ENCODE data around the gene ILDR1.
"Not testable (repeated sequence)": the region's sequence is repeated elsewhere in the genome, so short reads cannot be mapped to it uniquely, and the experiment has no call there.

Gene ILDR1

GRCh38 chr3:122047773-122048172 lies 25.7 kb upstream of the ILDR1 start:
- H3K36me3 ChIP-seq (ENCODE audit: control insufficient read depth, insufficient read depth, low read length, severe bottlenecking); H3K9ac ChIP-seq (ENCODE audit: low read length): not testable (repeated sequence)

GRCh38 chr3:122047296-122047695 lies 25.2 kb upstream of the ILDR1 start:
- not testable (repeated sequence) for H3K9ac ChIP-seq (ENCODE audit: low read length); DNase-seq (ENCODE audit: low read depth); H3K9me3 ChIP-seq (ENCODE audit: control insufficient read depth, low read length)

More at GRCh38 chr3:122047773-122048172, 25.7 kb upstream of the ILDR1 start:
- DNase-seq (ENCODE audit: low read depth); H3K9me3 ChIP-seq (ENCODE audit: control insufficient read depth, low read length); H3K4me3 ChIP-seq (ENCODE audit: low read length); H3K4me1 ChIP-seq (ENCODE audit: control insufficient read depth, insufficient read depth, low read length); H3K27me3 ChIP-seq (replicated peaks; ENCODE audit: control insufficient read depth, insufficient read depth, low read length): not testable (repeated sequence)

DNA sequence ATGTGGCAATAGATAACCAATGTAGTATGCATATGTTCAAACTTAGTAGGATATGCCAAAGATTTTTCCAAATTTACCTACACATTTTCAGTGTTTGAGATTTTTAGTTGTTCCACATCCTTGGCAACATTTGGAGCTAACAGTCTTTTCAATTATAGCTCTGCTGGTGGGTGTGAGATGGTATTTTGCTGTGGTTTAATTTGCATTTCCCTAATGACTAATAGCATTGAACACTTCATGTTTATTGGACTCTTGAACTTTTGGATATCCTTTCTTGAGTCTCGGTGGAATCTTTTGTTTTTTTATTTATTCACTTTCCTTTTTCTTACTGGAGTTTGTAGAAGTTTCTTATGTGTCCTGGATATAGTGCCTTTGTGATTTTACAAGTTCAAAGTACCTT lies 11.0 kb upstream of the ILDR1 start:
- peaks cover 2% of the 10 kb centered on the region for H3K9me3 ChIP-seq (ENCODE audit: control insufficient read depth, low read length)
- H3K9ac ChIP-seq (ENCODE audit: low read length), result no peak overlapping the region
- no peaks in the 10 kb centered on the region for H3K27me3 ChIP-seq (replicated peaks; ENCODE audit: control insufficient read depth, insufficient read depth, low read length)
- H3K36me3 ChIP-seq (ENCODE audit: control insufficient read depth, insufficient read depth, low read length, severe bottlenecking), result no peaks in the 10 kb centered on the region
- H3K4me3 ChIP-seq (ENCODE audit: low read length), result no peak overlapping the region
- no peaks in the 10 kb centered on the region for H3K4me1 ChIP-seq (ENCODE audit: control insufficient read depth, insufficient read depth, low read length)
- no peak for DNase-seq (ENCODE audit: low read depth)

More at GRCh38 chr3:122047296-122047695, 25.2 kb upstream of the ILDR1 start:
- H3K27me3 ChIP-seq (replicated peaks; ENCODE audit: control insufficient read depth, insufficient read depth, low read length); H3K36me3 ChIP-seq (ENCODE audit: control insufficient read depth, insufficient read depth, low read length, severe bottlenecking); H3K4me3 ChIP-seq (ENCODE audit: low read length); H3K4me1 ChIP-seq (ENCODE audit: control insufficient read depth, insufficient read depth, low read length): not testable (repeated sequence)

- H3K36me3 ChIP-seq (ENCODE audit: control insufficient read depth, insufficient read depth, low read length, severe bottlenecking), result no peaks in the 10 kb centered on the region
- no peak overlapping the region for H3K9ac ChIP-seq (ENCODE audit: low read length)
- no peak overlapping the region for H3K4me3 ChIP-seq (ENCODE audit: low read length)
- no peaks in the 10 kb centered on the region for H3K27me3 ChIP-seq (replicated peaks; ENCODE audit: control insufficient read depth, insufficient read depth, low read length)
- DNase-seq (ENCODE audit: low read depth), result no peak
- H3K4me1 ChIP-seq (ENCODE audit: control insufficient read depth, insufficient read depth, low read length), result no peaks in the 10 kb centered on the region
- peaks cover 2% of the 10 kb centered on the region for H3K9me3 ChIP-seq (ENCODE audit: control insufficient read depth, low read length)
These were observed 10.5 kb upstream of the ILDR1 start for GRCh38 chr3:122032531-122032930.

GRCh38 chr3:122031123-122031468 lies 9.0 kb upstream of the ILDR1 start:
- Histone ChIP-seq H3K4me1 (ENCODE audit: control insufficient read depth, insufficient read depth, low read length) (no peaks in the 10 kb centered on the region), H3K9ac (ENCODE audit: low read length) (no peak overlapping the region), H3K4me3 (ENCODE audit: low read length) (no peak overlapping the region), H3K36me3 (ENCODE audit: control insufficient read depth, insufficient read depth, low read length, severe bottlenecking) (no peaks in the 10 kb centered on the region), H3K9me3 (ENCODE audit: control insufficient read depth, low read length) (no peaks in the 10 kb centered on the region), H3K27me3 (replicated peaks; ENCODE audit: control insufficient read depth, insufficient read depth, low read length) (no peaks in the 10 kb centered on the region)
- no peak for DNase-seq (ENCODE audit: low read depth)

DNA sequence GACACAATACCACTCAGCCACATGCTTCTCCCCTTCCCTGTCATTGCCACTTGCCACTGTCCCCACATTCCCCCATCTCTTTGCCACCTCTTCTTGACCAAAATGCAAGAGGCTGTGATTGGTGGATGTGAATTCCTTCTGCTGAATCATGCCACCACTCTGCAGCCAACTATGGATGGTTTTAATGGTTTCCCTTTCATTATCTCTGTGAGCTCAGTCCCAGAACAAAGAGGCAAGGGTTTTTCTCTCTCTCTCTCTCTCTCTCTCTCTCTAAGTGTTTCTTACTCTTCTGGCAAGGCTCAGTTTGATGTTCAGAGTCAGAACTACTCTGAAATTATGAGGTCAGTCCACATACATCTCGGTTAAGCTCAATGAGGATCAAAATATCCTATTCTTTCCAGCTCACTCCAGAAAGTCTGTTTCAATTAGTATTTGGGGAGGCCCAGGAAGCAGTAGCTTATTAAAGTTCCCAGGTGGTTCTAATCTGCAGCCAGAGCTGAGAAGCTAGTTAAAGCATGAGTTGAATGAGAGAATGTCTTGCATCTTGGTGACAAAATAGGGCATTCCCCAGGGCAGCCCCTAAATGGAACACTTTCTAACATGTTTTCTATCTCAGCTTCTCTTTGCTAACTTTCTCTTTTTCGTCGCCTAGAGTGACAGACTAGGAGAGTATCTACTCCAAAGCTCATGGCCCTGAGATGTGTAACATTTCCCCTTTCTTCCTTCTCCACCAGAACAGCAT lies 8.5 kb upstream of the ILDR1 start:
- Histone ChIP-seq H3K36me3 (ENCODE audit: control insufficient read depth, insufficient read depth, low read length, severe bottlenecking) (no peaks in the 10 kb centered on the region), H3K9me3 (ENCODE audit: control insufficient read depth, low read length) (no peaks in the 10 kb centered on the region), H3K4me1 (ENCODE audit: control insufficient read depth, insufficient read depth, low read length) (no peaks in the 10 kb centered on the region), H3K4me3 (ENCODE audit: low read length) (no peak overlapping the region), H3K27me3 (replicated peaks; ENCODE audit: control insufficient read depth, insufficient read depth, low read length) (no peaks in the 10 kb centered on the region), H3K9ac (ENCODE audit: low read length) (no peak overlapping the region)
- peak; percentile 0 for DNase-seq (ENCODE audit: low read depth)

GRCh38 chr3:122025296-122025695 lies 3.2 kb upstream of the ILDR1 start:
- H3K9me3 ChIP-seq (ENCODE audit: control insufficient read depth, low read length), result no peaks in the 10 kb centered on the region
- no peak overlapping the region for H3K4me3 ChIP-seq (ENCODE audit: low read length)
- H3K27me3 ChIP-seq (replicated peaks; ENCODE audit: control insufficient read depth, insufficient read depth, low read length), result peaks cover 14% of the 10 kb centered on the region
- no peaks in the 10 kb centered on the region for H3K4me1 ChIP-seq (ENCODE audit: control insufficient read depth, insufficient read depth, low read length)
- H3K9ac ChIP-seq (ENCODE audit: low read length), result no peak overlapping the region
- H3K36me3 ChIP-seq (ENCODE audit: control insufficient read depth, insufficient read depth, low read length, severe bottlenecking), result no peaks in the 10 kb centered on the region
- DNase-seq (ENCODE audit: low read depth), result no peak

- no peak for DNase-seq (ENCODE audit: low read depth)
These were observed 2.8 kb upstream of the ILDR1 start for GRCh38 chr3:122024800-122025199.

GRCh38 chr3:122023335-122023910 lies 1.4 kb upstream of the ILDR1 start:
- Histone ChIP-seq H3K4me1 (ENCODE audit: control insufficient read depth, insufficient read depth, low read length) (no peaks in the 10 kb centered on the region), H3K9me3 (ENCODE audit: control insufficient read depth, low read length) (no peaks in the 10 kb centered on the region), H3K9ac (ENCODE audit: low read length) (no peak overlapping the region), H3K27me3 (replicated peaks; ENCODE audit: control insufficient read depth, insufficient read depth, low read length) (peaks cover 14% of the 10 kb centered on the region), H3K4me3 (ENCODE audit: low read length) (no peak overlapping the region), H3K36me3 (ENCODE audit: control insufficient read depth, insufficient read depth, low read length, severe bottlenecking) (no peaks in the 10 kb centered on the region)
- no peak for DNase-seq (ENCODE audit: low read depth)

More at GRCh38 chr3:122024800-122025199, 2.8 kb upstream of the ILDR1 start:
- no peak overlapping the region for H3K4me3 ChIP-seq (ENCODE audit: low read length)
- no peaks in the 10 kb centered on the region for H3K9me3 ChIP-seq (ENCODE audit: control insufficient read depth, low read length)
- no peaks in the 10 kb centered on the region for H3K4me1 ChIP-seq (ENCODE audit: control insufficient read depth, insufficient read depth, low read length)
- H3K9ac ChIP-seq (ENCODE audit: low read length), result no peak overlapping the region
- H3K36me3 ChIP-seq (ENCODE audit: control insufficient read depth, insufficient read depth, low read length, severe bottlenecking), result no peaks in the 10 kb centered on the region
- peaks cover 14% of the 10 kb centered on the region for H3K27me3 ChIP-seq (replicated peaks; ENCODE audit: control insufficient read depth, insufficient read depth, low read length)

- no peaks in the 10 kb centered on the region for H3K9me3 ChIP-seq (ENCODE audit: control insufficient read depth, low read length)
- H3K9ac ChIP-seq (ENCODE audit: low read length), result no peak overlapping the region
- H3K4me1 ChIP-seq (ENCODE audit: control insufficient read depth, insufficient read depth, low read length), result no peaks in the 10 kb centered on the region
- no peak overlapping the region for H3K4me3 ChIP-seq (ENCODE audit: low read length)
- peaks cover 15% of the 10 kb centered on the region for H3K27me3 ChIP-seq (replicated peaks; ENCODE audit: control insufficient read depth, insufficient read depth, low read length)
- no peaks in the 10 kb centered on the region for H3K36me3 ChIP-seq (ENCODE audit: control insufficient read depth, insufficient read depth, low read length, severe bottlenecking)
- DNase-seq (ENCODE audit: low read depth), result no peak
These were observed 1.0 kb downstream of the ILDR1 start for GRCh38 chr3:122021037-122021436.

DNA sequence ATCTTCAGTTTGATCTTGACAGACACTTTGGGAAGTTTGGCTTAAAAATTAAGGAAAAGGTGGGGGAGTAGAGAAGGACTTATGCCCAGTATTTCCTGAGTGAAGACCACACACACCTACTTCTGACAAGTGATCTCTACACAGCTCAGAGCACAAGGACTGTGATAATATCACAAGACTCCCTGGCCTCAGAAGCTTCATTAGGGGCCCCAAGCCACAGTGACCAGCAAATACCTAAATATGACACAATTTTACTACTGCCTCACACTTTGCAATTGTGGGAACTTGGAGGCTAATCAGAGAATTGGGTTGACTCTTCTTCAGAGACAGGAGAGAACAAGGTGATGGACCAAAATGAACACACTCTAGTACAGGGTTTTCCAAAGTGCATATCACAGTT lies 2.6 kb downstream of the ILDR1 start:
- no peak overlapping the region for H3K9ac ChIP-seq (ENCODE audit: low read length)
- no peak for DNase-seq (ENCODE audit: low read depth)
- no peaks in the 10 kb centered on the region for H3K36me3 ChIP-seq (ENCODE audit: control insufficient read depth, insufficient read depth, low read length, severe bottlenecking)

DNA sequence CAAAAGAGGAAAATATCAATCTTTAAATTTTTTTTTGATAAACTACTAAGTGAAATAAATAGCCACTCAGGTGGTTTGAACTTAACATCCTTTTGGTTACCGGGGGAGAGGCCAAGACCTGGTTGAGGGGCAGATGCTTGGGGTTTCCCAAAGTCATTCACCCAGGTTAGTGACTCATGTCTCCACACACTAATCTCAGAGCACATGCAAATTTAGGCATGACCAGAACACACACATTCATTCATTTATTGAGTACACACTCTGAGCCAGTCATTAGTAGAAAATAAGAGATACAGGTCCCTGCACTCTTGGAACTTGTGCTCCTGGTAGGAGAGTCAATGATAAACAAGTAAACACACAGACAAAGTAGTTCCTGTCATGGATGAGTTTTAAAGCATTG lies 7.3 kb downstream of the ILDR1 start:
- no peak for DNase-seq (ENCODE audit: low read depth)

More for the DNA sequence above, 2.6 kb downstream of the ILDR1 start:
- H3K9me3 ChIP-seq (ENCODE audit: control insufficient read depth, low read length), result no peaks in the 10 kb centered on the region
- H3K4me1 ChIP-seq (ENCODE audit: control insufficient read depth, insufficient read depth, low read length), result no peaks in the 10 kb centered on the region
- no peak overlapping the region for H3K4me3 ChIP-seq (ENCODE audit: low read length)
- H3K27me3 ChIP-seq (replicated peaks; ENCODE audit: control insufficient read depth, insufficient read depth, low read length), result peaks cover 16% of the 10 kb centered on the region

More for the DNA sequence above, 7.3 kb downstream of the ILDR1 start:
- H3K9ac ChIP-seq (ENCODE audit: low read length), result no peak overlapping the region
- no peak overlapping the region for H3K4me3 ChIP-seq (ENCODE audit: low read length)
- H3K4me1 ChIP-seq (ENCODE audit: control insufficient read depth, insufficient read depth, low read length), result no peaks in the 10 kb centered on the region
- peaks cover 5% of the 10 kb centered on the region for H3K27me3 ChIP-seq (replicated peaks; ENCODE audit: control insufficient read depth, insufficient read depth, low read length)
- H3K9me3 ChIP-seq (ENCODE audit: control insufficient read depth, low read length), result no peaks in the 10 kb centered on the region
- no peaks in the 10 kb centered on the region for H3K36me3 ChIP-seq (ENCODE audit: control insufficient read depth, insufficient read depth, low read length, severe bottlenecking)
